CD4-positive, alpha-beta T cell (primary cell): ENCODE data around the gene SNN. TPM values are rescaled to one million over a fixed set of nuclear protein-coding genes. Genes with fewer than 3 reads are reported as not detected.
A peak's percentile ranks its signal among the peaks of the same experiment; 100 is the strongest.

Experiments
- ATAC-seq: fragments of 200-7000 bp; cut with Tn5 transposase; one replicate; pipeline ENCODE4 v1.10.0; 2022; ENCODE audit warnings: mild to moderate bottlenecking; ENCODE audit not compliant: poor library complexity
- CTCF ChIA-PET: fragments of 350-600 bp; sonication (Branson Sonifier 250); formaldehyde crosslinking; loops from one replicate; lab custom pipeline; 2021; ENCODE audit warnings: antibody characterized with exemption, inconsistent platforms; lab: Charles Lee
- POLR2A ChIA-PET: fragments of 350-600 bp; sonication (Branson Sonifier 250); formaldehyde crosslinking; loops from one replicate; lab custom pipeline; 2021; ENCODE audit warnings: antibody characterized with exemption, inconsistent platforms; lab: Charles Lee
- DNase-seq, 14 experiments: peaks; one replicate each; pipeline ENCODE4 v3.0.0-alpha.2; 2013 to 2020; ENCODE audit warnings: mixed read lengths in 2 of 14
- H3K27ac ChIP-seq, 2 donors: one replicate each; pipeline versions ENCODE4 v1.5.1 to v1.7.0; 2013; ENCODE audit warnings: low read length in 2 of 2, low read depth in 1 of 2, mild to moderate bottlenecking in 1 of 2
- H3K27me3 ChIP-seq, 2 experiments: 1 replicate in 1 of 2; 2 replicates in 1 of 2; pipeline versions ENCODE4 v1.6.1 to v1.7.0; 2013; ENCODE audit warnings: low read length in 2 of 2, control low read depth in 1 of 2, mild to moderate bottlenecking in 1 of 2, moderate library complexity in 1 of 2; ENCODE audit not compliant: insufficient read depth in 2 of 2, control insufficient read depth in 1 of 2
- H3K36me3 ChIP-seq: one replicate; pipeline ENCODE4 v1.6.1; 2013; ENCODE audit warnings: low read length, control low read depth; ENCODE audit not compliant: insufficient read depth
- H3K4me1 ChIP-seq: one replicate; pipeline ENCODE4 v1.6.1; 2013; ENCODE audit warnings: low read length, control low read depth; ENCODE audit not compliant: insufficient read depth
- H3K4me3 ChIP-seq: one replicate; pipeline ENCODE4 v1.5.1; 2013; ENCODE audit warnings: mild to moderate bottlenecking, low read length, moderate library complexity
- H3K9me3 ChIP-seq, 2 experiments: 1 replicate in 1 of 2; 2 replicates in 1 of 2; pipeline versions ENCODE4 v1.6.1 to v1.7.0; 2013; ENCODE audit warnings: low read length in 2 of 2, mild to moderate bottlenecking in 2 of 2, control low read depth in 1 of 2, moderate library complexity in 1 of 2; ENCODE audit not compliant: control insufficient read depth in 1 of 2, insufficient read depth in 1 of 2
- H3K27ac Mint-ChIP-seq: one replicate; pipeline ENCODE4 v1.8.0; 2020; ENCODE audit warnings: mixed read lengths
- H3K27me3 Mint-ChIP-seq: one replicate; pipeline ENCODE4 v1.8.0; 2021; ENCODE audit warnings: mixed read lengths
- H3K36me3 Mint-ChIP-seq: one replicate; pipeline ENCODE4 v1.8.0; 2021; ENCODE audit warnings: low read depth, mixed read lengths
- H3K4me1 Mint-ChIP-seq: one replicate; pipeline ENCODE4 v1.8.0; 2021; ENCODE audit warnings: low read depth, mixed read lengths
- H3K4me3 Mint-ChIP-seq: one replicate; pipeline ENCODE4 v1.8.0; 2020; ENCODE audit warnings: mild to moderate bottlenecking, mixed read lengths
- H3K9me3 Mint-ChIP-seq: one replicate; pipeline ENCODE4 v1.8.0; 2020; ENCODE audit warnings: mixed read lengths
- CTCF ChIP-seq: fragments of 200-600 bp; IDR thresholded peaks from one replicate; pipeline ENCODE4 v1.8.0; 2022; ENCODE audit warnings: antibody characterized with exemption, mild to moderate bottlenecking
- intact Hi-C, 2 experiments: fragments of 100-400 bp; cut with DNase I in 1 of 2; cut with micrococcal nuclease in 1 of 2; formaldehyde crosslinking; loops; one replicate each; pipeline versions ENCODE4 v1.15.1 to v1.9.0; 2023 to 2025; cut with DNase I, micrococcal nuclease
- total RNA-seq, 174 experiments: library from RNA in 2 of 174; stranded (reverse) in 2 of 174; gene quantifications; one replicate each; pipeline ENCODE4 v1.2.3 and lab custom pipeline; 2021 to 2026

Gene SNN
- total RNA-seq, 2 experiments from 2014 or later = 76.3 to 79.7 TPM

GRCh38 chr16:11727796-11728543, 59.7 kb downstream of the SNN start:
- no peaks in the 10 kb centered on the region for H3K9me3 Mint-ChIP-seq
- H3K36me3 Mint-ChIP-seq = peaks cover 94% of the 10 kb centered on the region
- H3K27ac Mint-ChIP-seq = peak overlapping the region; percentile 20
- intact Hi-C loops = no loop called here
- Histone ChIP-seq H3K27me3 (no peaks in the 10 kb centered on the region), H3K9me3 (no peaks in the 10 kb centered on the region), H3K4me3 (no peak overlapping the region), H3K4me1 (peaks cover 14% of the 10 kb centered on the region), H3K36me3 (peaks cover 75% of the 10 kb centered on the region), H3K27ac (no peak overlapping the region)
- no peak for DNase-seq
- no peak for TF ChIP-seq CTCF
- no peak for ATAC-seq
- ChIA-PET CTCF (interaction anchor here (1.1 kb wide), 1 partner anchor 196 kb away, joined by 3 read pairs; no protein-coding TSS in a partner anchor), POLR2A (interaction anchor here (0.7 kb wide), 1 partner anchor 472 kb away, joined by 3 read pairs; the partner anchor contains the start of gene SOCS1)
- H3K27me3 Mint-ChIP-seq = no peaks in the 10 kb centered on the region
- peaks cover 43% of the 10 kb centered on the region for H3K4me1 Mint-ChIP-seq
- H3K4me3 Mint-ChIP-seq = no peak overlapping the region

Other genes with a start within 250 kb of the SNN start
- 100 to 1,000 TPM; 226 to 257 TPM for gene LITAF, start 81.5 kb upstream of the SNN start, total RNA-seq
- 100 to 1,000 TPM; 111 to 112 TPM for gene TXNDC11, start 74.4 kb downstream of the SNN start, total RNA-seq
- 100 to 1,000 TPM; 131 to 143 TPM for gene ZC3H7A, start 128.8 kb downstream of the SNN start, total RNA-seq
- 100 to 1,000 TPM; 224 to 237 TPM for gene RSL1D1, start 183.1 kb downstream of the SNN start, total RNA-seq
- gene GSPT1, start 247.5 kb downstream of the SNN start, total RNA-seq = 100 to 1,000 TPM; 257 to 269 TPM